IPS-18c (cell line): Measurements from ENCODE around the gene FAM83B.

Experiments used
- H3K4me3 ChIP-seq: 2 replicates; pipeline ENCODE4 v1.7.0; 2013; ENCODE audit warnings: low read depth, mild to moderate bottlenecking, low read length, moderate library complexity; ENCODE audit not compliant: insufficient read depth
- H3K9me3 ChIP-seq: one replicate; pipeline ENCODE4 v1.6.1; 2013; ENCODE audit warnings: mild to moderate bottlenecking, low read length, moderate library complexity; ENCODE audit not compliant: control insufficient read depth, insufficient read depth

FAM83B gene

DNA sequence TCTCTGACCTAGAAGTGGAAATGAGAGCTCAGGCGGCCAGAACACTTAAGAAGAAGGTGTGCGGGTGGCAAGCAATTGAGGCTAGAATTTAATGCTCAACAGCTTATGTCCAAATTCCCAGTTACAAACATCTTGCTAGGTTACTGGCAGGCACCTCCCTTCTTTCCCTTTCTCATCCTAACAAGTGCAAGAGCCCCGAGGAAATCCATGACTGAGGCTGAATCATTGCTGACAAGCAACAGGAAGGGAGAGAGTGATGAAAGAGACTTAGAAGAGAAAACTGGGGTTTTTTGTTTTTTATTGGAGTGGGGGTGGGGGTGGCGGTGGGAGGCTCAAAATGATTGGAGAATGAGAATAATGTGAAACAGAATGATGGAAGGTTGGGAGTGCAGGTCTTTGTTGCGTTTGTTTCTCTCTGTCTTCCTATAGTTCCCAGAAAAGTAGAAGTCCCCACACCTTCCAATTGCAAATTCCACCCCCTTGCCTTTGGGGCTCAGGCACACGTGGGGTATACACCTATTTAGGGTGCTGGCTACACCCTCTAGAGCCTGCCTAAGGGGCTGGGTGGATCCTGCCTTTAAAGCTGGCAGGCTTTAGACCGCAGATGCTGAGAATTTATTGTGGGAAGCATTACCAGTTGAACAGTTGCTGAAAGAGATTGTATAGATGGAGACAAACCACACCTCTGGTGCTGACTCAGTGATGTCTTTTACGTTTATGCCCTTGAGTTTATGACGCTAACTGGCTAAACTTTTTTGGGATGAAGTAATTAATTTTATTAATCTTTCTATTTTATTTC lies 1.4 kb downstream of the FAM83B start:
- Histone ChIP-seq H3K9me3 (no peaks in the 10 kb centered on the region), H3K4me3 (no peak overlapping the region; the same call in 1 of the 2 replicates)

DNA sequence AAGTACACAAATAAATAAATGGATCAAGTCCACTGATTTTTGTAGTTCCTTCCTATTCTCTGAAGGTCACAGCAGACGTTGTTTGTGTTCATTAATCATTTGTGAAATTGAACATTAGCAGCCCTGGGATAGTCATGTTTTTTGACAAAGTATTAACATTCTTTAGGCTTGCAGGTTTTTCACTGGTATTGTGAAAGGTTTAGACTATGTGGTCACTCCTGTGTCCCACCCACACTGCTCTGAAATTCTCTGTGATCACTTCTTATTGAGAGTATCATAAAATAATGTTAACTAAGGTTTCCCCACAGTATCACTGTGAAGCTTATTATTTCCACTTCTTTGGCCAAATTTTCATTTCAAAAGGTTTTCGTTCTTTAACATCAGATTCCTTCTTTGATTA lies 3.5 kb downstream of the FAM83B start:
- H3K9me3 ChIP-seq: no peaks in the 10 kb centered on the region
- no peak overlapping the region for H3K4me3 ChIP-seq

DNA sequence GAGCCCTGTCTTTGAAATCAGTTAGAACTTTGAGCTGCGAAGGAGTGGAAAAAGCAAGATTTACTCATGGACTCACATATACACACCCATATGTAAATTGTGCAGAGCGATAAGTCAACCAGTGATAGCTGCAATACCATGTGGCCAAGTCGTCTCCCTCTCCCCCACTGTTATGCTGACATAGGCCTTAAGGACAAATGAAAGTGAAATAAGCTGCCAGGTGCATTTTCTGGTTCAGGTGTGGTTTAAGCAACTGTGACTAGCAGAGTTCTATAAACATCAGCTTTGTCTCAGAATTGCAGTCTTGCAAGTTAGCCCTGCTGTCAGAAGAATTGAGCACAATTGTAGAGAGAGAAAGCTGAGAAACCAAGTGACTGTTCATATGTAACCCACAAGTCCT lies 9.6 kb downstream of the FAM83B start:
- H3K9me3 ChIP-seq: no peaks in the 10 kb centered on the region
- no peak overlapping the region for H3K4me3 ChIP-seq

DNA sequence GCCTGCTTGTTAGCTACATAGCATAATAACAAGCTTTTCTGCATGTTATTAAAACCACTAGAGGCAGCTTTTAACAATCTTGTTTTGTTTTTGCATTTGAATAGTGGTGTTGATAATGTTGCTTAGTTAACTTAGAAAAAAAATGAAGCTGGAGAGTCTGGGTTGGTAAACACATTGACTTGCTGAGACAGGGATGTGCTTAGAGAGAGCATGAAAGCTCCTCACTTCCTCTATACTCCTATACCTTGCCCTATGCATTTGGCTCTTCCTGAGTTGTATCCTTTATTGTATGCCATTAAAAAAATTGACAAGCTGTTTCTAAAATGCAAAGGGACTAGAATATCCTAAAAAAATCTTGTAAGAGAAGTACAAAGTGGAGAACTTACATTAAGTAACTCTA lies 13.6 kb downstream of the FAM83B start:
- no peak overlapping the region for H3K4me3 ChIP-seq

DNA sequence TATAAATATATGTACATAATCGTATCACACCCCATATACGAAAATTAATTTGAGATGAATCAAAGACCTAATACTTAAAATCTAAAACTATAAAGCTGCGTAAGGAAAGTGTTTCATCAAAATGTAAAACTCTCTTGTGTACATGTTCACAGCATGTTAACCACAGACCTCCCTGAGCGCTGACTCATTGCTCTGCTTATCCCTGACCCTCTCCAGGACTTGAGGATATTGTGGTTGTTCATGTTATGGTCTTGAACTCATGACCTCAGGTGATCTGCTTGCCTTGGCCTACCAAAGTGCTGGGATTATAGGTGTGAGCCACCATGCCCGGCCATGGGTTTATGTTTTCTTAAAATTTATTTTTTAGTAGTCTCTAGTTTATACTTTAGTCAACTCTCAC lies 14.2 kb downstream of the FAM83B start:
- Histone ChIP-seq H3K4me3 (no peak overlapping the region), H3K9me3 (no peaks in the 10 kb centered on the region)

More for the DNA sequence above, 13.6 kb downstream of the FAM83B start:
- H3K9me3 ChIP-seq: no peaks in the 10 kb centered on the region

DNA sequence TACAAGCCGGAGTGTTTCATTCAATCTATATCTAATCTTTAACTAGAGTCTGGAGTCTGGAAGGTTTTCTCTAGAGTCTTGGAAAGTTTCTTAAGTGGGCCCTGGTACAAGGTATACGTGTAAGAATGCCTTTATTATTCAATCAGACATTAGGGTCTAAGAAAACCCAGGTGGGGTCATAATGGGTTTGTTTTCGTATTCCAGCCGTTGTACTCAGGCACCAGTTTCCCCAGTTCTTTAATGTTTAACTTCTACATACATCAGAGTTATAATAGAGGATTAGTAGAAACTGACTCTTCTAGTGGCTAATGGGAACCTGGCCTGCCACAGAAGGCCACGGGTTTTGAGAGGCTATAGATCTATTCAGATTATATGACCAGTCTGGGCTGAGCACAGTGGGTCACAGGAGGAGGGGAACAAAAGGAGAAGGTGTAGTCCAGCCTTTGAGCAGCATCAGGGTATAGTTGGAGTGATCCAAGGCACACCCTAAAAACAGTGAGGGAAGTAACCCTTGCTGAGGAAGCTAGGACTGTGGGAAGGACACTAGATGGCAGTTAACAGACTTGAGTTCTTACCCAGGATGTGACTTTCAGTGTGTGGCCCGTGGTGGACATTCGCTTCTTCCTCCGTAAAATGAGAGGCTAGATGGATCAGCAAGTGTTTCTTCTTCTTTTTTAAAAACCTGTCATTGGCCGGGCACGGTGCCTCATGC lies 15.5 kb downstream of the FAM83B start:
- Histone ChIP-seq H3K4me3 (no peak overlapping the region), H3K9me3 (no peaks in the 10 kb centered on the region)

DNA sequence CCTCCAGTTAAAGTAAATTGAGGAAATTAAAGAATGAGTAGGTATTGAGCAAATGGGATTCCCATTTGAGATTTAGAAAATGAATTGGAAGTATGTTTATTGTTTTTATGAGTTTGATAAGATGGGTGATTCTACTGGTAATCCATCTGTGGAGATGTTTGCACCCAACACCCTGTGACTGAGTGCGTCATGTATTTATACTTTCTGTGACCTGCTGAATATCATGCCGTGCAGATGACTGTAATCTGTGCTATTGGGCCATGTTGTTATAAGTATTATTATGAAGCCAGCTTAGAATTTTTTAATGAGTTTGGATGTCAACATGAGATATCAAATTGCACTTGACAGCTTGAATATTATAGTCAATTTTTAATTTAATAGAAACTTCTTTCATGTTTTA lies 17.7 kb downstream of the FAM83B start:
- Histone ChIP-seq H3K4me3 (no peak overlapping the region), H3K9me3 (no peaks in the 10 kb centered on the region)

DNA sequence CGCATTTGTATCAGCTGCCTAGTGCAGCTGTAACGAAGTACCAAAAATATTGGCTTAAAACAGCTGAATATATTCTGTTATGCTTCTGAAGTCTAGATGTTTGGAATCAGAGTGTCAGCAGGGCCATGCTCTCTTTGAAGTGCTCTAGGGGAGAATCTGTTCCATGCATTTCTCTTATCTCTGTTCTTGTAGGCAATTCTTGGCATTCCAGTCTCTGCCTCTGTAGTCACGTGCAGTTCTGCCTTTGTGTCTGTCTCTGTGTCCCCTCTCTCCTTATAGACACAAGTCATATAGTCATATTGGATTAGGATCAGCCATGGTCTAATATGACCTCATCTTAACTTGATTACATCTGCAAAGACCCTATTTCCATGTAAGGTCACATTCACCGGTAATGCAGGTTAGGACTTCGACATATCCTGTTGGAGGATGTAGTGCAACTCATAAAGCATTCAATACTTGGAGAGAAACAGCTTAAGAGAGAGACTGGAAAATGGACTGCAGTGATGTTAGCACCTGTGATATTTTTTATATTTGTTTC lies 18.6 kb downstream of the FAM83B start:
- H3K9me3 ChIP-seq: no peaks in the 10 kb centered on the region

DNA sequence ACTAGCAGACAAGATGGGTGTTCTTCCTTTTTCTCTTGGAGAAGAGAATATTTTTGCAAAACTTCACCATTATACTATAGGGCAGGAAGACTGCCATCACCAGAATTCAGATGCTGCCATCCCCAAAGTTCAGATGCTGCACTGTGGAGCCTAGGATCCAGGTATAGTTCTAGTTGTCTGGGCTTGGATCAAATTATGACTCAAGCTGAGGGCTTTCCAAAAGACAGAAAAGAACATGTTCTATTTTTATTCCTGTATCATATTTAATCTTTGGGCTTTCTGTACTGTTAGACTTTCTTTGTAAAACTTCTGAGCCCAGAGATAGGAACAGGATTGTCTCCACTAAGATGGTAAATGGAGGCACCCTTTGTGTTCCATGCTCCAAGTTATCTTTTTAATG lies 22.0 kb downstream of the FAM83B start:
- H3K4me3 ChIP-seq: no peak overlapping the region
- no peaks in the 10 kb centered on the region for H3K9me3 ChIP-seq

More for the DNA sequence above, 18.6 kb downstream of the FAM83B start:
- H3K4me3 ChIP-seq: no peak overlapping the region

DNA sequence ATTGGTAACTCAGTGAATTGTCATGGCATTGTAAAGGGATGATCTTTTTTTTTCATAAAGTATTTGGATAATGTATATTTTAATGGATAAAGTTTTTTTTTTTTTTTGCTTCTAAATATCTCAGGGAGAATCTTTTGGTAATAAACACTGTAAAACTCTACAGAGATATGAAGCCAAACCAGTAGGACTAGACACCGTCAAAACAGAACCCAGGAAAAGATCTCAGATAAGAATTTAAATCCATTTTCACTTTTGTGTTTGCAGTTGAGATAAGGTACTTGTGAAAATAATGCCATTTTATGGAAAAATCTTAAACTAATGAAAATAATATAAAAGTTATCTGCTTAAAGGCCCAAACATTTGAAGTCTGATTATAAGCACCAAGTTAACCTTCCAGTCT lies 27.0 kb downstream of the FAM83B start:
- Histone ChIP-seq H3K9me3 (no peaks in the 10 kb centered on the region), H3K4me3 (no peak overlapping the region)

DNA sequence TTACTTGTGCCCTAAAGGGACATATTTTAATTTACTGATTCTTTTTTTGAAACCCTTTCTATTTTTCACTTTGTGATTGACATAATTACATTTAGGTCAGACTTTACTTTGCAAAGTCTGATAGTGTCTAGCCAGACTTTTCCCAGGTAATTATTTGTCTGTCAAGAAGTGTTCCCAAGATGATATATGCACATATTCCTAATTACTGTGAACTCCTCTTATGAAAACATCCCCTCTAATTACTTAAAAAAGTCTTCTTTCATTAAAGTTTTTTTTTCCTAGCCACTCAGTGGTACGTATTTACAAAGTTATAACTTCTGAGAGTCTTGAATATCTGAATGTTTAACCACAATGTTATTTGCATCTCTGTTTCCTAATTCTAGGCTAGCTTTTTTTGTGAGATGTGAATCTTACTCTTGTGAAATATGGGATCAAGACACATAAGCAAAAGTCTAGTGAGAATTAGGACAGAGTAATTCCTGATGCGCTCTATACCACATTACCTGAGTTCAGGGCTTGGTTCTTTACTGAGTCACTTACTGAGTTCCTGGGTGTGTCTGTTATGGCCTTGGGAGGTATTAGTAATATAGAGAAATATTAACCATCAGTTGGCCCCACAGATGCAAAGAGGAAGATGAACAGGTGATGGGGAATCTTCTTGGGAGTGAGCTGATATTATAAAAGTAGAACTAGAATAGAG lies 27.9 kb downstream of the FAM83B start:
- H3K9me3 ChIP-seq: no peaks in the 10 kb centered on the region
- no peak overlapping the region for H3K4me3 ChIP-seq

DNA sequence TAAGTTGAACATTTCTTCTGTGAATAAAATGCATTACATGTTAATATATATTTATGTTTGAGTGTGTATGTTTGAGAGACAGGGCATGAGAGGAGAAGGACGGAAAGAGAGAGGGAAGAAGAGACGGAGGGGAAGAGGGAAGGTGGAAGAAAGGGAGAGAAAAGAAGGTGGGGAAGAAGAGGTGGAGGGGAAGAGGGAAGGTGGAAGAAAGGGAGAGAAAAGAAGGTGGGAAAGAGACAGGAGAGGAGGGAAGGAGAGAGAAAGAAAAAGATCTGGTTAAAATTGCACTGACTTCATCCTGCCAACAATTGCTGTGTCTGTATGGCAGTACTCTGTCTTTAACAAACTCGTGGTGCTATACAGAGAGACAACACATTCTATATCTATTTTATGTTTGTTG lies 29.0 kb downstream of the FAM83B start:
- no peaks in the 10 kb centered on the region for H3K9me3 ChIP-seq
- H3K4me3 ChIP-seq: no peak overlapping the region

DNA sequence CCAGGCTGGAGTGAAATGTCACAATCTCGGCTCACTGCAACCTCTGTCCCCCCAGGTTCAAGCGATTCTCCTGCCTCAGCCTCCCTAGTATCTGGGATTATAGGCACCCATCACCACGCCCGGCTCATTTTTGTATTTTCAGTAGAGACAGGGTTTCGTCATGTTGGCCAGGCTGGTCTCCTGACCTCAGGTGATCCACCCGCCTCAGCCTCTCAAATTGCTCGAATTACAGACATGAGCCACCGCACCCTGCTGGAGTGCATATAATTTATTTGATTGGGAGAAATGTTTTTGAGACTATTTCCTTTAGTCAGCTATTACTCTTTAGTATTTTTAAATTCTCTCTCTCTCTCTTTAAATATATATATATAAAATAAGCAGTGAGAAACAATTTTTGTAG lies 29.8 kb downstream of the FAM83B start:
- H3K4me3 ChIP-seq: no peak overlapping the region
- no peaks in the 10 kb centered on the region for H3K9me3 ChIP-seq

DNA sequence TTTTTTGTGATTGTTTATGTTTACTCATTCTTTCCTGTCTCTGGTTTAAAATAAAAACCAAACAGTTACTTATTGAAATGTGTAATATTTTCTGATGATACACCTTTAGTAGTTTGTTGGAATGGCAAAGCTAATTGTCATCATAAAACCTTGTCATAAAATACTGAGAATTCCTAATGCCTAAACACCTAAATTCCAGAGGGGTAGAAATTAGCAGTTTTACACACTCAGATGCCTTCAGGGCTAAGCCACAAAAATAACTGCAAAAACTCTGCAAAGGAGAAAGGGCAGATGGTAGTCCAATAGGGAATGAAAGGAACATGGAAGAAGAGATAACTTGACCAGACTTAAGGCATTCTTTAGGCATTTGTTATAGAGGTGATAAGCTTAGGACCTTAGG lies 30.3 kb downstream of the FAM83B start:
- Histone ChIP-seq H3K9me3 (no peaks in the 10 kb centered on the region), H3K4me3 (no peak overlapping the region)

DNA sequence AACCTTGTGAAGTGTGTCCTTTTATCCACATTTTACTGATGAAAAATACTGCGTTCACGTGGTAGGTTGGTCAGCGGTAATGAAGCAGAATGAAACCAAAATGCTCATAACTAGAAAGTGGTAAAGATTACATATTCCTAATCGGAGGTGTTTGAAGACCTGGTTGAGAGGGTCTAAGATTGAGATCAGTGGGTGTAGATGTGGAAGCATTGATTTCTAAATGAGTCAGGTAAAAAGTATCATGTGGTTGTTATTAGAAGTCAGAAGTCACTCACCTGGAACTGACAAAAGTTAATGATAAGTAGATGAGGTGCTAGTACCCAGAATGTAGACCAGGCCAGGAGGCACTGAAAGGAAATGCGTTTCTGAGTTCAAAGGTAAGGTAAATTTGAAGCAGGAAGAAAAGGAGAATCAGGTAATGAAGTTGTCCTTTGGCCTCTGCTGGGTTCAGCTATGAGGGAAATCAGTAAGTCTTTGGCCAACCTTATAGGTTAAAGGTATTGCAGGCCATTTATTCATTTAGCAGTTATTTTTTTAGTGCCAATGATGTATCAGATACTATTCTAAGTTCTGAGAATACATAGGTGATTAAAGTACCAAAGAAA lies 31.2 kb downstream of the FAM83B start:
- H3K4me3 ChIP-seq: no peak overlapping the region

DNA sequence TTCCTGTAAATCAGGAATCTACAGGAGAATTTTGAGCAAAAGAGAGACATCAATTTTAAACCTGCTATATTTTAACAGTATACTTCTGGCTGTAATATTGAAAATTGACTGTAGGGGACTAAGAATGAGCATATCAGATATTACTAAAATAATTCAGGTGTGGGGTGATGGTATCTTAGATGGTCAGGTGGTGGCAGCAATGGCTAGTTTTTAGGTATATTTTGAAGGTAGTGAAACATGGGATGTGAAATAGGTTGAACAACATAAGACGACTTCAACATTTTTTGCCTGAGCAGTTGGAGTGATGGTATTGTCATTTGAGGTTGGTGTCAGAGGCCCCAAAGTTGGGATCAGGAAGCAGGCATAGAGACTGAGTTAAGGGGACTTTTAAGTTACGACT lies 32.1 kb downstream of the FAM83B start:
- H3K9me3 ChIP-seq: no peaks in the 10 kb centered on the region
- no peak overlapping the region for H3K4me3 ChIP-seq

More for the DNA sequence above, 31.2 kb downstream of the FAM83B start:
- no peaks in the 10 kb centered on the region for H3K9me3 ChIP-seq

DNA sequence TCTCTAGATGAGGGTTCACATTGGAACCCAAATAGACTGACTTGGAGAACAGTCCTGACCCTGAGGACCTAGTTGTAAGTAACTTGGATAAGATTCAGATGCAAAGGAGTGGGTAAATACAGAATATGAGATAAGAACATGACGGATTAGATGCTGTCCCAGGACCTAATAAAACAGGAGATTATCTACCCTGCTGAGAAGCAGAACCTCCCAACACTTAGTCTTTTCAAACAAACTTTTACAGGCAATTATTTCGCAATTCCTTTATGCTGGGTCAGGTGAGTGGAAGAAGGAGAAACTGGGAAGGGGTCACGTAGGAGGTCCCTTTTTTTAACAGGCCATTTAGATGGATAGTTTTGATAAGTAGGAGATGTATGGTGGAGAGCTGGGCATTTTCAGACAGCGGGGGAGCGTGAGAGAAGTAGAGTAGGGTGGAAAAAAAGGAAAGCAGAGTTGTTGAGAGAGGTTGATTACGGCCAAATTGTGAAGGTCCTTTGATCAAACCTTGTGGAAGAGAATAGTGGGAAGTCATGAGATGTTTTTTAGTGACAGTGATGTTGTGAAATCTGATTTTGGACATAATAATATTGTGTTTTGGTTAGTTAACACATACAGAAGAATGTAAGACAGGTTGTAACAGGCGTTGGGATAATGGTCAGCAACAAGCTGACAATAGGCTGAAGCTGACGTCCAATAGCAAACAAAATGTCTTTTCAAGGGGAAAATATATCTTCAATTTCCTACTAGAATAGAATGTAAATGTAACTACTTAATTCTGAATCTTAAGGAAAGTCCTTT lies 32.8 kb downstream of the FAM83B start:
- Histone ChIP-seq H3K9me3 (no peaks in the 10 kb centered on the region), H3K4me3 (no peak overlapping the region)
